HG03196 (cell line): ENCODE data around the gene LGR5.

Experiments
- ATAC-seq: cut with Tn5 transposase; IDR thresholded peaks from one replicate; pipeline ENCODE4 v1.9.1; 2021; ENCODE audit not compliant: unreplicated experiment

Gene LGR5

GRCh38 chr12:71438670-71439361 is 782 bp upstream of the LGR5 start:
- ATAC-seq = no peak

GRCh38 chr12:71439362-71439612 is 311 bp upstream of the LGR5 start:
- no peak for ATAC-seq

GRCh38 chr12:71440345-71440762 is 756 bp downstream of the LGR5 start:
- no peak for ATAC-seq

GRCh38 chr12:71440763-71441748 is 1.5 kb downstream of the LGR5 start:
- peak; percentile 82 for ATAC-seq

- no peak for ATAC-seq
Measured at GRCh38 chr12:71441836-71442566, 2.4 kb downstream of the LGR5 start.

- no peak for ATAC-seq
Measured at GRCh38 chr12:71442567-71442931, 3.0 kb downstream of the LGR5 start.

GRCh38 chr12:71445071-71445470 is 5.5 kb downstream of the LGR5 start:
- ATAC-seq = no peak

- ATAC-seq = no peak
Measured at GRCh38 chr12:71447691-71448132, 8.1 kb downstream of the LGR5 start.

- ATAC-seq = no peak
Measured at GRCh38 chr12:71448150-71448581, 8.6 kb downstream of the LGR5 start.

- no peak for ATAC-seq
Measured at GRCh38 chr12:71449373-71450070, 9.9 kb downstream of the LGR5 start.

- ATAC-seq = no peak
Measured at GRCh38 chr12:71452006-71452405, 12.4 kb downstream of the LGR5 start.

- ATAC-seq = no peak
Measured at GRCh38 chr12:71455028-71455737, 15.6 kb downstream of the LGR5 start.

- ATAC-seq = no peak
Measured at GRCh38 chr12:71456316-71456715, 16.7 kb downstream of the LGR5 start.

GRCh38 chr12:71456990-71457389 is 17.4 kb downstream of the LGR5 start:
- no peak for ATAC-seq

- no peak for ATAC-seq
Measured at GRCh38 chr12:71460318-71460717, 20.7 kb downstream of the LGR5 start.

- ATAC-seq = no peak
Measured at GRCh38 chr12:71460850-71461609, 21.4 kb downstream of the LGR5 start.

GRCh38 chr12:71461787-71462328 is 22.3 kb downstream of the LGR5 start:
- ATAC-seq = no peak

- ATAC-seq = no peak
Measured at GRCh38 chr12:71465796-71466195, 26.2 kb downstream of the LGR5 start.

- no peak for ATAC-seq
Measured at GRCh38 chr12:71469258-71469750, 29.7 kb downstream of the LGR5 start.
